H1 (cell line): ENCODE results near the gene GRID1. TPM values are rescaled to one million over a fixed set of nuclear protein-coding genes. Genes with fewer than 3 reads are reported as not detected.

Experiments
- CHD7 ChIP-seq: fragments of 300-600 bp; sonication (generic); IDR thresholded peaks from 2 replicates; pipeline ENCODE4 v1.7.1; 2012; ENCODE audit warnings: low read length, moderate library complexity, mild to moderate bottlenecking, inconsistent platforms; ENCODE audit not compliant: insufficient replicate concordance
- E2F6 ChIP-seq: IDR thresholded peaks from 2 replicates; pipeline ENCODE4 v1.6.1; 2012; ENCODE audit warnings: inconsistent platforms
- EZH2 ChIP-seq: fragments of 200-600 bp; sonication (generic); IDR thresholded peaks from 2 replicates; pipeline ENCODE4 v1.7.1; 2012; ENCODE audit warnings: low read depth, mild to moderate bottlenecking, moderate library complexity, low read length, inconsistent platforms; ENCODE audit not compliant: severe bottlenecking
- GTF2F1 ChIP-seq: IDR thresholded peaks from 2 replicates; pipeline ENCODE4 v1.6.1; 2012; ENCODE audit warnings: low read depth, low read length, improper control_type of control experiment, borderline replicate concordance
- SIX5 ChIP-seq: IDR thresholded peaks from 2 replicates; pipeline ENCODE4 v1.6.1; 2011; ENCODE audit warnings: mild to moderate bottlenecking, low read depth, low read length
- polyA plus RNA-seq, 7 experiments: library from polyadenylated mRNA; depleted of rRNA in 3 of 7; stranded (reverse) in 5 of 7; unstranded in 2 of 7; fragments of >200 nt in 5 of 7; fragments of 200-250 nt in 2 of 7; gene quantifications; 1 replicate in 5 of 7; 2 replicates in 1 of 7; 4 replicates in 1 of 7; pipeline versions ENCODE4 v1.2.1 to v1.2.3, GENCODE V29; 2011 to 2013; ENCODE audit warnings: missing spikeins in 2 of 7, mixed read lengths in 2 of 7
- total RNA-seq: library from RNA; stranded (reverse); fragmentation: NEBNext Ultra II Directional; extraction: Animal tissue kit (Norgen Biotek cat#: 25700); gene quantifications from 2 replicates; pipeline ENCODE4 v1.2.1, GENCODE V29; 2021
- TF ChIP-seq, protein P1 (sequence below): IDR thresholded peaks from 2 replicates; pipeline ENCODE4 v1.6.1; 2011; ENCODE audit warnings: low read depth, mild to moderate bottlenecking, low read length; ENCODE audit not compliant: insufficient read depth

The GRID1 gene
- total and polyA plus RNA-seq, 2 of the 8 experiments (the other 6 are each of a cell fraction or from before 2014, with no cell fraction given), result 0.22 to 0.30 TPM

DNA sequence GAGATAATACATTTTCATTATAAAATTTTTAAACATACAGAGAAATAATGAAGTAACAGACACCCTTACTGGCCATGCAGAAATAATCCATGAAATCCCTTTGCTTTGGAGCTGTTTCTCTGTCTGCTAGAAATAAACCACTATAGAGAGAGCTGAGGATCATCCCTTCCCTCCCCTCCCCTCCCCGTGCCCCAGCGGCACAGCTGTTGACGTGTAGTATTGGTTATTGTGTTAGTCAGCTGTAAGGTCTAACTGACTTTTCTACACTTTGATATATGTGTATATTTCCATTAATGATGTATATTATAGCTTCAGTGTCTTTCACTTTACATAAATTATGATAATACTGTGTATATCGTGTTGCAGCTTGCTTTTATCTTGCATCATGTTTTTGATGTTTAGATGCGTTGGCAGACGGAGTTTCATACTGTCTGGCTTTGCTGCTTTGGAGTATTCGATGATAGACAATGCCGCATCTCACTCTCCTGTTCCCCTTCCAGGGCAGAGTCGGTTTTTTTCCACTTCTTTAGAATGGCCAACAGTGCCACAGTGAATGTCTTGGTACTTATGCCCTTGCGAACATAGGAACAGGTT, 27.4 kb upstream of the GRID1 start (continued):
- TF ChIP-seq CHD7 (no peak), EZH2 (no peak), E2F6 (no peak), SIX5 (no peak), GTF2F1 (no peak)
- TF ChIP-seq, protein P1, sequence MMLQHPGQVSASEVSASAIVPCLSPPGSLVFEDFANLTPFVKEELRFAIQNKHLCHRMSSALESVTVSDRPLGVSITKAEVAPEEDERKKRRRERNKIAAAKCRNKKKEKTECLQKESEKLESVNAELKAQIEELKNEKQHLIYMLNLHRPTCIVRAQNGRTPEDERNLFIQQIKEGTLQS, result no peak
